Activated naive CD8-positive, alpha-beta T cell treated with anti-CD3 and anti-CD28 coated beads, Interleukin-2, amount 50 U/mL, for 24 hours (primary cell): ENCODE data around the gene CEP85L.
A peak's percentile ranks its signal among the peaks of the same experiment; 100 is the strongest.

Source experiments
- ATAC-seq: fragments of 150-1000 bp; cut with Tn5 transposase; one replicate; pipeline ENCODE4 v1.10.0; 2021
- DNase-seq: peaks from one replicate; pipeline ENCODE4 v3.0.0; 2021
- H3K27ac Mint-ChIP-seq: one replicate; pipeline ENCODE4 v1.8.0; 2021; ENCODE audit warnings: mild to moderate bottlenecking, mixed read lengths
- H3K27me3 Mint-ChIP-seq: one replicate; pipeline ENCODE4 v1.8.0; 2021; ENCODE audit warnings: mixed read lengths
- H3K36me3 Mint-ChIP-seq: one replicate; pipeline ENCODE4 v1.8.0; 2021; ENCODE audit warnings: low read depth, mixed read lengths
- H3K4me1 Mint-ChIP-seq: one replicate; pipeline ENCODE4 v1.8.0; 2021; ENCODE audit warnings: mixed read lengths
- H3K4me3 Mint-ChIP-seq: one replicate; pipeline ENCODE4 v1.8.0; 2021; ENCODE audit warnings: mild to moderate bottlenecking, moderate library complexity, mixed read lengths
- H3K9me3 Mint-ChIP-seq: one replicate; pipeline ENCODE4 v1.8.0; 2021; ENCODE audit warnings: mixed read lengths

CEP85L gene

GRCh38 chr6:118651282-118652050 is at the start of gene CEP85L:
CEP85L (minus strand) TSS chr6:118651591; CDS start chr6:118651269, 322 bp downstream.
- H3K27me3 Mint-ChIP-seq, result no peaks in the 10 kb centered on the region
- peak within 1 kb of the TSS; percentile 96 for H3K27ac Mint-ChIP-seq
- peaks cover 56% of the 10 kb centered on the region for H3K4me1 Mint-ChIP-seq
- ATAC-seq (peak; percentile 92), DNase-seq (peak; percentile 92)
- H3K36me3 Mint-ChIP-seq, result peaks cover 16% of the 10 kb centered on the region
- H3K9me3 Mint-ChIP-seq, result no peaks in the 10 kb centered on the region
- H3K4me3 Mint-ChIP-seq, result peak within 1 kb of the TSS; percentile 90

- H3K27me3 Mint-ChIP-seq, result no peaks in the 10 kb centered on the region
- DNase-seq (no peak), ATAC-seq (no peak)
- H3K4me1 Mint-ChIP-seq, result peaks cover 74% of the 10 kb centered on the region
- H3K9me3 Mint-ChIP-seq, result no peaks in the 10 kb centered on the region
- H3K4me3 Mint-ChIP-seq, result no peak overlapping the region
- no peak overlapping the region for H3K27ac Mint-ChIP-seq
- peaks cover 36% of the 10 kb centered on the region for H3K36me3 Mint-ChIP-seq
Measured at GRCh38 chr6:118700531-118700930, 49.1 kb upstream of the CEP85L start.

- DNase-seq (no peak), ATAC-seq (no peak)
- Mint-ChIP-seq H3K27me3 (no peaks in the 10 kb centered on the region), H3K9me3 (peaks cover 6% of the 10 kb centered on the region), H3K27ac (no peak overlapping the region), H3K4me3 (no peak overlapping the region), H3K36me3 (peaks cover 52% of the 10 kb centered on the region), H3K4me1 (peaks cover 78% of the 10 kb centered on the region)
Measured at GRCh38 chr6:118697554-118697953, 46.2 kb upstream of the CEP85L start.

- Mint-ChIP-seq H3K4me3 (no peak overlapping the region), H3K4me1 (peaks cover 72% of the 10 kb centered on the region), H3K27me3 (no peaks in the 10 kb centered on the region), H3K36me3 (peaks cover 45% of the 10 kb centered on the region), H3K9me3 (peaks cover 6% of the 10 kb centered on the region), H3K27ac (no peak overlapping the region)
- ATAC-seq (no peak), DNase-seq (no peak)
Measured at GRCh38 chr6:118696271-118696670, 44.9 kb upstream of the CEP85L start.

- ATAC-seq (no peak), DNase-seq (no peak)
- H3K4me3 Mint-ChIP-seq, result no peak overlapping the region
- H3K9me3 Mint-ChIP-seq, result peaks cover 6% of the 10 kb centered on the region
- no peaks in the 10 kb centered on the region for H3K27me3 Mint-ChIP-seq
- peaks cover 44% of the 10 kb centered on the region for H3K36me3 Mint-ChIP-seq
- no peak overlapping the region for H3K27ac Mint-ChIP-seq
- peaks cover 57% of the 10 kb centered on the region for H3K4me1 Mint-ChIP-seq
Measured at GRCh38 chr6:118693562-118693961, 42.2 kb upstream of the CEP85L start.

GRCh38 chr6:118685823-118686449 is 34.5 kb upstream of the CEP85L start:
- Mint-ChIP-seq H3K36me3 (peaks cover 23% of the 10 kb centered on the region), H3K4me1 (peaks cover 55% of the 10 kb centered on the region), H3K4me3 (no peak overlapping the region), H3K27me3 (no peaks in the 10 kb centered on the region), H3K9me3 (no peaks in the 10 kb centered on the region), H3K27ac (no peak overlapping the region)
- ATAC-seq, result no peak
- DNase-seq, result no peak

GRCh38 chr6:118683881-118684872 is 32.8 kb upstream of the CEP85L start:
- Mint-ChIP-seq H3K27me3 (no peaks in the 10 kb centered on the region), H3K4me1 (peaks cover 70% of the 10 kb centered on the region), H3K9me3 (no peaks in the 10 kb centered on the region), H3K27ac (peak overlapping the region; percentile 69), H3K4me3 (peak overlapping the region; percentile 12), H3K36me3 (peaks cover 19% of the 10 kb centered on the region)
- ATAC-seq, result no peak
- DNase-seq, result no peak

GRCh38 chr6:118680452-118681095 is 29.2 kb upstream of the CEP85L start:
- Mint-ChIP-seq H3K4me3 (peak overlapping the region; percentile 28), H3K9me3 (no peaks in the 10 kb centered on the region), H3K27me3 (no peaks in the 10 kb centered on the region), H3K27ac (peak overlapping the region; percentile 58), H3K4me1 (peaks cover 59% of the 10 kb centered on the region), H3K36me3 (peaks cover 17% of the 10 kb centered on the region)
- peak; percentile 89 for ATAC-seq
- DNase-seq, result no peak

GRCh38 chr6:118679327-118679901 is 28.0 kb upstream of the CEP85L start:
- Mint-ChIP-seq H3K27ac (peak overlapping the region; percentile 53), H3K4me3 (no peak overlapping the region), H3K36me3 (peaks cover 21% of the 10 kb centered on the region), H3K4me1 (peaks cover 56% of the 10 kb centered on the region), H3K9me3 (no peaks in the 10 kb centered on the region), H3K27me3 (no peaks in the 10 kb centered on the region)
- ATAC-seq (peak; percentile 48), DNase-seq (no peak)

GRCh38 chr6:118678866-118679265 is 27.5 kb upstream of the CEP85L start:
- Mint-ChIP-seq H3K4me3 (no peak overlapping the region), H3K36me3 (peaks cover 25% of the 10 kb centered on the region), H3K4me1 (peaks cover 51% of the 10 kb centered on the region), H3K9me3 (no peaks in the 10 kb centered on the region), H3K27me3 (no peaks in the 10 kb centered on the region), H3K27ac (peak overlapping the region; percentile 53)
- ATAC-seq, result no peak
- DNase-seq, result no peak

- ATAC-seq, result no peak
- Mint-ChIP-seq H3K36me3 (peaks cover 29% of the 10 kb centered on the region), H3K27ac (no peak overlapping the region), H3K27me3 (no peaks in the 10 kb centered on the region), H3K4me1 (peaks cover 51% of the 10 kb centered on the region), H3K4me3 (no peak overlapping the region), H3K9me3 (no peaks in the 10 kb centered on the region)
- no peak for DNase-seq
Measured at GRCh38 chr6:118677193-118677592, 25.8 kb upstream of the CEP85L start.

- ATAC-seq (no peak), DNase-seq (no peak)
- H3K4me3 Mint-ChIP-seq, result no peak overlapping the region
- H3K27me3 Mint-ChIP-seq, result no peaks in the 10 kb centered on the region
- H3K36me3 Mint-ChIP-seq, result peaks cover 31% of the 10 kb centered on the region
- H3K9me3 Mint-ChIP-seq, result no peaks in the 10 kb centered on the region
- H3K4me1 Mint-ChIP-seq, result peaks cover 54% of the 10 kb centered on the region
- no peak overlapping the region for H3K27ac Mint-ChIP-seq
Measured at GRCh38 chr6:118675225-118675624, 23.8 kb upstream of the CEP85L start.

- no peak for ATAC-seq
- no peak overlapping the region for H3K27ac Mint-ChIP-seq
- DNase-seq, result no peak
- H3K27me3 Mint-ChIP-seq, result no peaks in the 10 kb centered on the region
- H3K4me3 Mint-ChIP-seq, result no peak overlapping the region
- no peaks in the 10 kb centered on the region for H3K9me3 Mint-ChIP-seq
- peaks cover 31% of the 10 kb centered on the region for H3K36me3 Mint-ChIP-seq
- peaks cover 53% of the 10 kb centered on the region for H3K4me1 Mint-ChIP-seq
Measured at GRCh38 chr6:118674772-118675171, 23.4 kb upstream of the CEP85L start.

GRCh38 chr6:118672678-118673077 is 21.3 kb upstream of the CEP85L start:
- no peak overlapping the region for H3K4me3 Mint-ChIP-seq
- peak overlapping the region; percentile 49 for H3K27ac Mint-ChIP-seq
- ATAC-seq (no peak), DNase-seq (no peak)
- H3K4me1 Mint-ChIP-seq, result peaks cover 56% of the 10 kb centered on the region
- H3K27me3 Mint-ChIP-seq, result no peaks in the 10 kb centered on the region
- no peaks in the 10 kb centered on the region for H3K9me3 Mint-ChIP-seq
- peaks cover 21% of the 10 kb centered on the region for H3K36me3 Mint-ChIP-seq
